Omental fat pad (tissue), 4 donors: Measurements from ENCODE around the gene CHFR. TPM values are rescaled to one million over a fixed set of nuclear protein-coding genes. Genes with fewer than 3 reads are reported as not detected.
"Not testable (repeated sequence)": the region's sequence is repeated elsewhere in the genome, so short reads cannot be mapped to it uniquely, and the experiment has no call there.

Experiments
- ATAC-seq: fragments of 150-250 bp; one replicate; pipeline ENCODE4 v1.9.1; 2016; ENCODE audit warnings: mild to moderate bottlenecking, moderate library complexity; ENCODE audit not compliant: low FRiP score
- DNase-seq: peaks from one replicate; pipeline ENCODE4 v3.0.0-alpha.2; 2019; ENCODE audit warnings: low spot score
- total RNA-seq, 4 donors: library from RNA; depleted of rRNA; stranded (reverse); fragments of >200 nt; gene quantifications; one replicate each; pipeline ENCODE4 v1.1.0, GENCODE V29; 2016
- TF ChIP-seq, protein P1 (sequence below), 3 donors: fragments of 450-650 bp; IDR thresholded peaks; one replicate each; pipeline ENCODE4 v1.5.1; 2016 to 2017; ENCODE audit warnings: antibody characterized with exemption in 3 of 3, mild to moderate bottlenecking in 3 of 3, moderate library complexity in 2 of 3

Gene CHFR
- total RNA-seq, 4 donors from 2014 or later: 17.7 to 59.9 (median 34.0) TPM

DNA sequence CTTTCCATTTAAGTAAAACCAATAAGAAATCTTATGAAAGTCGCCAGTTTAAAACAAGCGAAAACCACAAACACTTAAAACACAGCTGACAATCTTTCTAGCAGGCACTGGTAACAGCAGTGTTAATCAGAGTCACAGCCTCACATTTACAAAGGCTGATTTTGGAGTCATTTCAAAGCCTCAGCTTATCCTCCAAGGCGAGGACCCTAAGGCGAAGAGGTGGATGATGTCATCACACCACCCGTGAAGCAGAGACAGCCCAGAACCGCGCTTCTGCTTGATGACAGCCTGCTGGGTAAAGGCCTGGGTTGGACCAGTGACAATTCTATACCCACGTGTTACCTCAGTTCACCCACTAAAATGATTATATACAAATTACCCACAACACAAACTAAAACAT is 68.8 kb downstream of the CHFR start:
- ATAC-seq (peak; percentile 51), DNase-seq (no peak)
- TF ChIP-seq, protein P1, sequence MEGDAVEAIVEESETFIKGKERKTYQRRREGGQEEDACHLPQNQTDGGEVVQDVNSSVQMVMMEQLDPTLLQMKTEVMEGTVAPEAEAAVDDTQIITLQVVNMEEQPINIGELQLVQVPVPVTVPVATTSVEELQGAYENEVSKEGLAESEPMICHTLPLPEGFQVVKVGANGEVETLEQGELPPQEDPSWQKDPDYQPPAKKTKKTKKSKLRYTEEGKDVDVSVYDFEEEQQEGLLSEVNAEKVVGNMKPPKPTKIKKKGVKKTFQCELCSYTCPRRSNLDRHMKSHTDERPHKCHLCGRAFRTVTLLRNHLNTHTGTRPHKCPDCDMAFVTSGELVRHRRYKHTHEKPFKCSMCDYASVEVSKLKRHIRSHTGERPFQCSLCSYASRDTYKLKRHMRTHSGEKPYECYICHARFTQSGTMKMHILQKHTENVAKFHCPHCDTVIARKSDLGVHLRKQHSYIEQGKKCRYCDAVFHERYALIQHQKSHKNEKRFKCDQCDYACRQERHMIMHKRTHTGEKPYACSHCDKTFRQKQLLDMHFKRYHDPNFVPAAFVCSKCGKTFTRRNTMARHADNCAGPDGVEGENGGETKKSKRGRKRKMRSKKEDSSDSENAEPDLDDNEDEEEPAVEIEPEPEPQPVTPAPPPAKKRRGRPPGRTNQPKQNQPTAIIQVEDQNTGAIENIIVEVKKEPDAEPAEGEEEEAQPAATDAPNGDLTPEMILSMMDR (IDR thresholded peaks at IDR 0.05): no peak

DNA sequence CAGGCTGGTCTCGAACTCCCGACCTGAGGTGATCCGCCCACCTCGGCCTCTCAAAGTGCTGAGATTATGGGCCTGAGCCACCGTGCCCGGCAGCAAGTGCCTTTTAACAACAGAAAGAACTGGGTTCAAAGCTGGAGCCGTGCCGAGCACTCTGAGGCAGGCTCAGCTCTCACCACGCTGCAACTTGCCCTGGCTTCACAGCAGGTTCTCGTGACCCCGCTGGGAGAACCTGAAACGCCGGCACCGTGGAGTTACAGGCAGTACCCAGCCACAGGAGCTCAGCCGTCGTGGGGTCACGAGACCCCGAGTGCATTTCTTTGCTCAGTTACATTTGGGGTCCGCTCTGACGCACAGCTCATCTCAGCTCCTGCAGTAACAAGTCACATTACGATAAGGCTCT is 73.2 kb downstream of the CHFR start:
- TF ChIP-seq, protein P1 (IDR thresholded peaks at IDR 0.05): no peak
- DNase-seq: no peak
- no peak for ATAC-seq

DNA sequence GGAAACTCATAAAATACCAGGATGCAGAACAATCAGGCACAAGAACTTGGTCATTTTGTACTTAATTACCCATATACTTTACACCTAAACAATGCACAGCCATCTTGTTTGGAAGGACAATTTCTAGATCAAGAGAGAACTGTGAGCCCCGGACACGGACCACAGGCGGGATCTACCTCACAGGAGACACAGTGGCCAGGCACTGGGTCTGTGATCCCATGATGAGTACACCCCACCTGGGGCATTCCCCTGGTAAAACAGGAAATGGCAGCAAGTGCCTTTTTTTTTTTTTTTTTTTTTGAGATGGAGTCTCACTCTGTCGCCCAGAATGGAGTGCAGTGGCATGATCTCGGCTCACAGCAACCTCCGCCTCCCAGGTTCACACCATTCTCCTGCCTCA is 74.0 kb downstream of the CHFR start:
- DNase-seq: no peak
- TF ChIP-seq, protein P1 (IDR thresholded peaks at IDR 0.05): no peak
- ATAC-seq: no peak

DNA sequence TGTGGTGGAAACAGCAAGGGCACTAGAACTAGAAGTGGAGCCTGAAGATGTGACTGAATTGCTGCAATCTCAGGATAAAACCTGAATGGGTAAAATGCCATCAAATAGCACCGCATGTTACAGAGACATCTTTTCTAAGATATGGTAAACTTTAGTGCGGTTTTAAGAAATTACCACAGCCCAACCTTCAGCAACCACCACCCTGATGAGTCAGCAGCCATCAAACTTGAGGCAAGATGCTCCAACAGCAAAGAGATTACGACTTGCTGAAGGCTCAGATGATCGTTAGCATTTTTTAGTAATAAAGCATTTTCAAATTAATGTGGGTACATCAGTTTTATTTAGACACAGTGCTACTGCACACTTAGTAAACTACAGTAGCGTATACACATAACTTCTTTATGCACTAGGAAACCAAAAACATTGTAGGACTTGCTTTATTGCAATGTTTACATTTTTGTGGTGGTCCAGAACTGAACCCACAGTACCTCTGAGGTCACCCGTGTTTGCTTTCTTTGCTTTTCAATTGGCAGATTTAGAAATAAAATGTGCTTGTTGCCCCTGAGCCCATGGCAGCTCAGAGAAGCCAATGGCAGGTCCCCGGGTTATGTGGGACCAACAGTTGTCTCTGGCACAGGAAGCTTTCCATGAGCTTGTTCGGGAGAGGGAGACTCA is 74.6 kb downstream of the CHFR start:
- ATAC-seq (no peak), DNase-seq (no peak)
- TF ChIP-seq, protein P1 (IDR thresholded peaks at IDR 0.05): no peak

DNA sequence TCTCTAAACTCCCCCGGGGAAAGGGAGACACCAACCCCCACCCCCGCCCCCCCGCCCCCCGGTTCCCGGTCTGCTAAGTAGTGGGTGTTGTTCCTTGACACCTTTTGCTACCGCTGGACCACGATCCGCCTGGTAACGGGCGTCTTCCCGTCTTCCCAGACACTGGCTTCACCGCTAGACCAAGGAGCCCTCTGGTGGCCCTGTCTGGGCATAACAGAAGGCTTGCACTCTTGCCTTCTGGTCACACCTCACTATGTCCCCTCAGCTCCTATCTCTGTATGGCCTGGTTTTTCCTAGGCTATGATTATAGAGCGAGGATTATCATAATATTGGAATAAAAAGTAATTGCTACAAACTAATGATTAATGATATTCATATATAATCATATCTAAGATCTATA is 78.0 kb downstream of the CHFR start:
- DNase-seq, ATAC-seq: not testable (repeated sequence)

DNA sequence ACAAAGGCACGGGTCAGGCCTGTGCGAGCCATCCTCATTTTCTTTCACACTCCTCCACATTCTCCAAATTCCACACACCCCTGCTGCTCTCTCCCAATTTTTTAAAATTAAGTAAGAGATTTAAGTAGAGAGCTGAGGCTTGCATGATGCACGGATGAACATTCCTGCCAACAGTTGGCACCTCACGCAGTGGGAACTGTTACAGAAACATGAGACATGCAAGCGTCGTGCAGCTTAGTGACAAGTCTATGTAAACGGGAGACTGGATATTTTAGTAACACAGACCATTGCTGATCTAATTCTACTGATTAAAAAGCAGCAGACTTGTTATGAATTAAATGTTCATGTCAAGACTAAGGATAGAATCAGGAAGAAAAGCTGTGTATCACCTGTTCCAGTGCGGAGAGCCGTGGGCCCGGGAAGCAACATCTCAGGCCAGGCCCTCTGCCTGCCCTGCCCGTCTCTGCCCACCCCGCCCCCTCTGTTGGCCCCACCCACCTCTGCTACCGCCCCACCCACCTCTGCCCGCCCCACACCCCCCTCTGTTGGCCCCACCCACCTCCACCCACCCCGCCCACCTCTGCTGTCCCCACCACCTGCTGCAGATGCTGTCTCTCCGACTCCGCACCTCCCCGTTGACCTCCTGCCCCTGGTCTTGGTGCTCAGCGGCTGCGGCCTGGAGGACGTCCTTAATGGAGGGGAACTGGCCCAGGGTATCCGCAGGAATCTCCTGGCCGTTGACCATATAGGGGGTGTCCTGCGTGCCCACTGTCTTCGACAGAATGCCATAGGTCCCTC is 79.9 kb downstream of the CHFR start:
- DNase-seq: no peak
- TF ChIP-seq, protein P1 (IDR thresholded peaks at IDR 0.05): no peak
- ATAC-seq: no peak

DNA sequence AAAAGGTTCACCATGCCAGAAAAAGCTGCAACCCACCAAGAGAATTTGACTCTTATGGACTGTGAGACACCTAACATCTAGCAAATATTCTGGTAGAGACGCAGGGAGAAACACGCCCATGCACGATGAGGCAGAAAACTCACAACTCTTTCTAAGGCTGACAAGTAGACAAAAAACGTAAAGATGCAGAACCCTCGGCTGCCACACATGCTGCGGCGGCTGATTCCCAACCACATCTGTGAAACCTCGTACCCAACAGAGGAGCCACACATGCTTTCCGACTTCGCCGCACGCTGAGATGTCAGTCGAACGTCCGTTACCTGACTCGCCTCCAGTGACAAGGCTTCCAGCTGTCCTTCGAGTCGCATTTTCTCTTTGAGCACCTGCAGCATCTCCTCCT is 80.5 kb downstream of the CHFR start:
- TF ChIP-seq, protein P1 (IDR thresholded peaks at IDR 0.05): no peak
- DNase-seq (no peak), ATAC-seq (no peak)
